K562 (cell line): ENCODE data around the gene STX18. TPM values are rescaled to one million over a fixed set of nuclear protein-coding genes. Genes with fewer than 3 reads are reported as not detected.

Experiments used
- ATAC-seq: fragments of 200-7000 bp; cut with Tn5 transposase; 3 replicates; pipeline ENCODE4 v1.9.1; 2020; ENCODE audit warnings: moderate library complexity
- BruUV-seq: library from RNA; stranded (reverse); fragments of 400-500 nt; replicated peaks from 2 replicates; lab custom pipeline; 2021; lab: Mats Ljungman, UMichigan
- CTCF ChIA-PET: fragments of 300-600 bp; formaldehyde crosslinking; extraction: SDS; loops from one replicate; lab custom pipeline; 2021; ENCODE audit warnings: low intra/inter-chr PET ratio; lab: Yijun Ruan, JAX
- POLR2A ChIA-PET: fragments of 300-600, 350-650 bp; sonication (Branson Sonifier 250); formaldehyde crosslinking; extraction: SDS; loops from one replicate; lab custom pipeline; 2021; ENCODE audit warnings: antibody characterized with exemption, inconsistent platforms; lab: Yijun Ruan, JAX
- DNase-seq, 4 experiments: peaks; one replicate each; pipeline versions ENCODE4 v3.0.0 to v3.0.0-alpha.2; 2011 to 2018; ENCODE audit warnings: low spot score in 3 of 4, mixed read lengths in 3 of 4; ENCODE audit errors: extremely low read depth in 1 of 4
- FAIRE-seq: peaks from 2 replicates; lab custom pipeline; 2011; peaks lifted over from hg19 to GRCh38; lab: Jason Lieb, UNC
- H2AFZ ChIP-seq: 2 replicates; pipeline ENCODE4 v1.6.0; 2011; ENCODE audit warnings: low read depth, low read length, control low read depth, inconsistent platforms
- H3K27ac ChIP-seq: fragments of 200-600 bp; 3 replicates; pipeline ENCODE4 v1.8.0; 2011; ENCODE audit warnings: low read depth, mild to moderate bottlenecking, control low read depth, inconsistent platforms, low read length, moderate library complexity, mixed read lengths; ENCODE audit errors: extremely low read depth
- H3K27me3 ChIP-seq, 2 experiments: fragments of 300-600 bp in 1 of 2; 2 replicates in 1 of 2; 3 replicates in 1 of 2; pipeline versions ENCODE4 v1.6.0 to v1.8.0; 2011; ENCODE audit warnings: inconsistent platforms in 2 of 2, low read length in 2 of 2, mild to moderate bottlenecking in 1 of 2, mixed read lengths in 1 of 2, moderate library complexity in 1 of 2; ENCODE audit not compliant: control insufficient read depth in 2 of 2, insufficient read depth in 2 of 2
- H3K36me3 ChIP-seq: fragments of 300-600 bp; 3 replicates; pipeline ENCODE4 v1.8.0; 2011; ENCODE audit warnings: mild to moderate bottlenecking, low read length, inconsistent platforms; ENCODE audit not compliant: control insufficient read depth, insufficient read depth
- H3K4me1 ChIP-seq, 2 experiments: fragments of 200-600 bp in 1 of 2; replicated peaks in 1 of 2; 2 replicates in 1 of 2; 3 replicates in 1 of 2; pipeline versions ENCODE4 v1.5.1 to v1.8.0; 2011; ENCODE audit warnings: inconsistent platforms in 2 of 2, low read length in 2 of 2, mild to moderate bottlenecking in 1 of 2, mixed read lengths in 1 of 2, moderate library complexity in 1 of 2; ENCODE audit not compliant: control insufficient read depth in 2 of 2, insufficient read depth in 2 of 2
- H3K4me2 ChIP-seq: 2 replicates; pipeline ENCODE4 v1.6.1; 2011; ENCODE audit warnings: low read length, control low read depth, inconsistent platforms, mixed read lengths; ENCODE audit not compliant: insufficient read depth
- H3K4me3 ChIP-seq: fragments of 200-600 bp; sonication (generic), shearing (Covaris generic); 2 replicates; pipeline ENCODE4 v1.5.1; 2016; ENCODE audit warnings: control low read depth, inconsistent platforms
- H3K79me2 ChIP-seq: fragments of 200-600 bp; 3 replicates; pipeline ENCODE4 v1.8.0; 2011; ENCODE audit warnings: low read length, inconsistent platforms; ENCODE audit not compliant: control insufficient read depth, insufficient read depth
- H3K9ac ChIP-seq, 2 experiments: 2 replicates each; pipeline versions ENCODE4 v1.6.0 to v1.6.1; 2011; ENCODE audit warnings: low read depth in 2 of 2, low read length in 2 of 2, control low read depth in 1 of 2, inconsistent platforms in 1 of 2, mild to moderate bottlenecking in 1 of 2, mixed read lengths in 1 of 2; ENCODE audit not compliant: insufficient read depth in 1 of 2
- H3K9me1 ChIP-seq: one replicate; pipeline ENCODE4 v1.6.0; 2011; ENCODE audit warnings: inconsistent platforms, mild to moderate bottlenecking, low read length, moderate library complexity; ENCODE audit not compliant: control insufficient read depth, insufficient read depth
- H3K9me3 ChIP-seq: replicated peaks from 2 replicates; pipeline ENCODE4 v1.5.1; 2011; ENCODE audit warnings: low read depth, low read length, inconsistent platforms; ENCODE audit not compliant: control insufficient read depth, insufficient read depth
- H4K20me1 ChIP-seq: replicated peaks from 2 replicates; pipeline ENCODE4 v1.6.1; 2011; ENCODE audit warnings: low read length, inconsistent platforms, mixed read lengths; ENCODE audit not compliant: control insufficient read depth, insufficient read depth
- DNMT1 ChIP-seq: fragments of 450-650 bp; IDR thresholded peaks from 2 replicates; pipeline ENCODE4 v1.6.1; 2016; ENCODE audit warnings: antibody characterized with exemption, mild to moderate bottlenecking
- GABPB1 ChIP-seq: sonication (generic); formaldehyde crosslinking; IDR thresholded peaks from 2 replicates; pipeline ENCODE4 v1.8.0; 2022; ENCODE audit warnings: mild to moderate bottlenecking, missing genetic modification reagents
- HBP1 ChIP-seq: fragments of 450-650 bp; formaldehyde crosslinking; IDR thresholded peaks from 2 replicates; pipeline ENCODE4 v1.4.0; 2022; ENCODE audit warnings: missing genetic modification characterization
- NR2C2 ChIP-seq, 2 experiments: fragments of 200-800 bp in 1 of 2; sonication (Bioruptor generic) in 1 of 2; sonication (generic) in 1 of 2; formaldehyde crosslinking in 1 of 2; IDR thresholded peaks; 2 replicates each; pipeline versions ENCODE4 v1.6.1 to v1.8.0; 2016 to 2022; ENCODE audit warnings: mild to moderate bottlenecking in 1 of 2, missing compliant biosample characterization in 1 of 2, missing genetic modification characterization in 1 of 2, missing genetic modification reagents in 1 of 2
- RFX1 ChIP-seq: fragments of 450-650 bp; IDR thresholded peaks from 2 replicates; pipeline ENCODE4 v1.6.1; 2016; ENCODE audit warnings: mild to moderate bottlenecking, moderate library complexity
- SRSF1 ChIP-seq: fragments of 200-400 bp; formaldehyde crosslinking; IDR thresholded peaks from 2 replicates; pipeline ENCODE4 v1.6.1; 2017; ENCODE audit warnings: mild to moderate bottlenecking, low read depth, low read length, moderate library complexity
- TEAD2 ChIP-seq: fragments of 450-650 bp; IDR thresholded peaks from 2 replicates; pipeline ENCODE4 v1.6.1; 2016; ENCODE audit warnings: missing genetic modification characterization, control low read depth, missing compliant biosample characterization
- ZNF146 ChIP-seq: IDR thresholded peaks from one replicate; pipeline ENCODE4 v1.6.1; 2018; ENCODE audit warnings: missing compliant biosample characterization; ENCODE audit not compliant: unreplicated experiment
- ZNF586 ChIP-seq: fragments of 450-650 bp; formaldehyde crosslinking; conservative IDR thresholded peaks from 2 replicates; pipeline ENCODE4 v1.4.0; 2020; ENCODE audit warnings: mild to moderate bottlenecking, moderate library complexity
- WGBS: fragments of 100-300 bp; shearing (Covaris generic); methylation state at CpG from one replicate; pipeline ENCODE4 v1.1.6; 2016; ENCODE audit warnings: low coverage, mixed read lengths; ENCODE audit not compliant: insufficient coverage; ENCODE audit errors: missing lambda C conversion rate; 5-methylcytosine and 5-hydroxymethylcytosine counted together
- in situ Hi-C: fragments of 300-500 bp; cut with MboI; formaldehyde crosslinking; loops from 4 replicates; pipeline ENCODE4 v1.15.0; 2018; ENCODE audit warnings: inconsistent platforms, mixed read lengths
- intact Hi-C: fragments of 100-400 bp; cut with micrococcal nuclease; formaldehyde crosslinking; loops from 2 replicates; pipeline ENCODE4 v1.14.2; 2022
- polyA plus RNA-seq, 8 experiments: library from polyadenylated mRNA; depleted of rRNA in 4 of 8; stranded (reverse) in 5 of 8; unstranded in 3 of 8; fragments of >200 nt; fragmentation: Nextera tagmentation in 2 of 8; fragmentation: Illumina TruSeq in 1 of 8; extraction: Ambion mirVana in 2 of 8; extraction: Trizol in 1 of 8; gene quantifications; 2 replicates each; pipeline versions ENCODE4 v1.2.1 to v1.2.3, GENCODE V29; 2011 to 2014; ENCODE audit warnings: inconsistent platforms in 1 of 8, missing spikeins in 1 of 8
- total RNA-seq, 7 experiments: library from RNA; depleted of rRNA in 6 of 7; stranded (reverse); fragments of >200 nt in 6 of 7; fragmentation: Illumina TruSeq in 2 of 7; extraction: Trizol in 2 of 7; gene quantifications; 2 replicates each; pipeline versions ENCODE4 v1.2.1 to v1.2.3, GENCODE V29; 2011 to 2021; ENCODE audit warnings: low replicate concordance in 1 of 7

The STX18 gene
- total and polyA plus RNA-seq, 9 of the 15 experiments (the other 6 are each of a cell fraction or from before 2014, with no cell fraction given) = 6.2 to 41.7 (median 22.7) TPM

GRCh38 chr4:4486969-4487368 lies 54.9 kb downstream of the STX18 start:
- 28% methylated on average over 3 of the region's 3 CpGs for WGBS
- no peak for ATAC-seq
- Histone ChIP-seq H3K27ac (no peak overlapping the region), H3K79me2 (no peaks in the 10 kb centered on the region), H2AFZ (no peak overlapping the region), H3K4me2 (no peak overlapping the region), H3K9me1 (no peaks in the 10 kb centered on the region), H3K9ac (no peak overlapping the region), H3K9me3 (no peaks in the 10 kb centered on the region), H4K20me1 (peaks cover 23% of the 10 kb centered on the region; the same call in 1 of the 2 replicates), H3K36me3 (no peaks in the 10 kb centered on the region), H3K4me3 (no peak overlapping the region), H3K4me1 (no peaks in the 10 kb centered on the region), H3K27me3 (no peaks in the 10 kb centered on the region)
- FAIRE-seq = no peak
- no TSS peak for BruUV-seq
- TF ChIP-seq HBP1 (CRISPR knock-in tag) = no peak
- TF ChIP-seq ZNF146 (CRISPR knock-in tag) = no peak
- TF ChIP-seq NR2C2 (CRISPR knock-in tag; IDR thresholded peaks at IDR 0.05) = no peak
- TF ChIP-seq NR2C2 (tag; IDR thresholded peaks at IDR 0.05) = no peak
- no peak for TF ChIP-seq TEAD2 (tag)
- TF ChIP-seq ZNF586 (CRISPR knock-in tag) = no peak
- no peak for TF ChIP-seq GABPB1 (CRISPR knock-in tag)
- no peak for TF ChIP-seq SRSF1
- no peak for TF ChIP-seq DNMT1
- no peak for TF ChIP-seq RFX1
- in situ Hi-C loops (loop anchor here (25.0 kb wide), 1 partner anchor 1325 kb away; no protein-coding TSS in a partner anchor), intact Hi-C loops (loop anchor here (5.0 kb wide), 1 partner anchor 90 kb away; no protein-coding TSS in a partner anchor)
- DNase-seq = no peak
- ChIA-PET CTCF (no interaction called here), POLR2A (no interaction called here)
